Testis (tissue), 2 donors: Measurements from ENCODE around the gene PSMD4.

Experiments used
- CTCF ChIP-seq, 3 experiments: fragments of 450-650 bp in 2 of 3; fragments of 200-600 bp in 1 of 3; sonication (generic) in 1 of 3; IDR thresholded peaks; one replicate each; pipeline ENCODE4 v1.5.1; 2016 to 2019; ENCODE audit warnings: antibody characterized with exemption in 3 of 3, mild to moderate bottlenecking in 2 of 3, moderate library complexity in 1 of 3
- POLR2A ChIP-seq: fragments of 450-650 bp; IDR thresholded peaks from one replicate; pipeline ENCODE4 v1.6.1; 2017; ENCODE audit warnings: antibody characterized with exemption, mild to moderate bottlenecking, moderate library complexity

GRCh38 chr1:151289080-151289935 is 34.8 kb downstream of the PSMD4 start:
- TF ChIP-seq POLR2A (no peak), CTCF (IDR thresholded peaks at IDR 0.05) (no peak)
